Measurements from ENCODE around the gene LDHA. TPM values are rescaled to one million over a fixed set of nuclear protein-coding genes. Genes with fewer than 3 reads are reported as not detected.

LDHA gene
- total and polyA plus RNA-seq, 9 of the 15 experiments (the other 6 are each of a cell fraction or from before 2014, with no cell fraction given) = 535 to 3,001 (median 926) TPM

DNA sequence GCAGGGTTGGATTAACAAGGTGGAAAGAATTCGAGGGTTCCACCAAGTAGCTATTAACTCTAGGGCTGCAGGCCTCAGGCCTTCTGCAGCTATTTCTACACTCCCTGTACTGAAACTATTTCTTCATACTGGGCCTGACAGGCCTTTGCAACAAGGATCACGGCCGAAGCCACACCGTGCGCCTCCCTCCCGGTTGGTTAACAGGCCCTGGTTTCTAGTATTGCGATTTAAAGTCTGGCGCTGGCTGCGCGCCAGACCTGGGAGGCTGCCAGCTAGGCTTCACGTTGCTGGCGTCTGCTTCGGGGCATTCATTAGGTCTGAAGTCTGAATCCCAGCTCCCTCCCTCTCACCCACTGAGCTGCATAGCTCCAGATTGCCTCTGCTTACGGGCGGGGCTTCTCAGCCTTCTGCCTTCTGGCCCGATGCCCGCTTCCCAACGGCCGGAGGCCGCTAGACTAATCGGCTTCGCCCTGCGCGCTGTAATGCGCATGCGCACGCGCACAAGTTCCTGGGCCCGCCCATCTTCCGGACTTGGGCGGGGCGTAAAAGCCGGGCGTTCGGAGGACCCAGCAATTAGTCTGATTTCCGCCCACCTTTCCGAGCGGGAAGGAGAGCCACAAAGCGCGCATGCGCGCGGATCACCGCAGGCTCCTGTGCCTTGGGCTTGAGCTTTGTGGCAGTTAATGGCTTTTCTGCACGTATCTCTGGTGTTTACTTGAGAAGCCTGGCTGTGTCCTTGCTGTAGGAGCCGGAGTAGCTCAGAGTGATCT lies 1.6 kb downstream of the LDHA start (continued):
- TF ChIP-seq ILF3 (IDR thresholded peaks at IDR 0.05; ENCODE audit: borderline replicate concordance) = no peak
- no peak for TF ChIP-seq HCFC1 (IDR thresholded peaks at IDR 0.05; ENCODE audit: low read depth, low read length)
- no peak for TF ChIP-seq ZNF780A (CRISPR knock-in tag; IDR thresholded peaks at IDR 0.05)
- TF ChIP-seq PPARD (CRISPR knock-in tag; IDR thresholded peaks at IDR 0.05) = no peak
- no peak for TF ChIP-seq ZNF699 (CRISPR knock-in tag; IDR thresholded peaks at IDR 0.05; ENCODE audit: insufficient replicate concordance)
- no peak for TF ChIP-seq MTF1 (CRISPR knock-in tag; IDR thresholded peaks at IDR 0.05; ENCODE audit: borderline replicate concordance)
- no peak for TF ChIP-seq GTF2A2 (tag; IDR thresholded peaks at IDR 0.05)
- TF ChIP-seq ETV1 (tag; conservative IDR thresholded peaks at IDR 0.05; ENCODE audit: low read depth) = peak; percentile 55
- TF ChIP-seq ARHGAP35 (IDR thresholded peaks at IDR 0.05; ENCODE audit: partially characterized antibody) = no peak
- TF ChIP-seq CXXC5 (CRISPR knock-in tag; IDR thresholded peaks at IDR 0.05) = peak; percentile 78
- TF ChIP-seq IRF2 (CRISPR knock-in tag; IDR thresholded peaks at IDR 0.05) = no peak
- no peak for TF ChIP-seq ZC3H11A (IDR thresholded peaks at IDR 0.05; ENCODE audit: low read depth, low read length)
- TF ChIP-seq ZNF175 (CRISPR knock-in tag; IDR thresholded peaks at IDR 0.05; ENCODE audit: low read depth) = no peak
- TF ChIP-seq, protein P1, sequence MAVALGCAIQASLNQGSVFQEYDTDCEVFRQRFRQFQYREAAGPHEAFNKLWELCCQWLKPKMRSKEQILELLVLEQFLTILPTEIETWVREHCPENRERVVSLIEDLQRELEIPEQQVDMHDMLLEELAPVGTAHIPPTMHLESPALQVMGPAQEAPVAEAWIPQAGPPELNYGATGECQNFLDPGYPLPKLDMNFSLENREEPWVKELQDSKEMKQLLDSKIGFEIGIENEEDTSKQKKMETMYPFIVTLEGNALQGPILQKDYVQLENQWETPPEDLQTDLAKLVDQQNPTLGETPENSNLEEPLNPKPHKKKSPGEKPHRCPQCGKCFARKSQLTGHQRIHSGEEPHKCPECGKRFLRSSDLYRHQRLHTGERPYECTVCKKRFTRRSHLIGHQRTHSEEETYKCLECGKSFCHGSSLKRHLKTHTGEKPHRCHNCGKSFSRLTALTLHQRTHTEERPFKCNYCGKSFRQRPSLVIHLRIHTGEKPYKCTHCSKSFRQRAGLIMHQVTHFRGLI (CRISPR knock-in tag; IDR thresholded peaks at IDR 0.05) = no peak
- no peak for TF ChIP-seq ARID1B (IDR thresholded peaks at IDR 0.05)
- TF ChIP-seq, protein P2, sequence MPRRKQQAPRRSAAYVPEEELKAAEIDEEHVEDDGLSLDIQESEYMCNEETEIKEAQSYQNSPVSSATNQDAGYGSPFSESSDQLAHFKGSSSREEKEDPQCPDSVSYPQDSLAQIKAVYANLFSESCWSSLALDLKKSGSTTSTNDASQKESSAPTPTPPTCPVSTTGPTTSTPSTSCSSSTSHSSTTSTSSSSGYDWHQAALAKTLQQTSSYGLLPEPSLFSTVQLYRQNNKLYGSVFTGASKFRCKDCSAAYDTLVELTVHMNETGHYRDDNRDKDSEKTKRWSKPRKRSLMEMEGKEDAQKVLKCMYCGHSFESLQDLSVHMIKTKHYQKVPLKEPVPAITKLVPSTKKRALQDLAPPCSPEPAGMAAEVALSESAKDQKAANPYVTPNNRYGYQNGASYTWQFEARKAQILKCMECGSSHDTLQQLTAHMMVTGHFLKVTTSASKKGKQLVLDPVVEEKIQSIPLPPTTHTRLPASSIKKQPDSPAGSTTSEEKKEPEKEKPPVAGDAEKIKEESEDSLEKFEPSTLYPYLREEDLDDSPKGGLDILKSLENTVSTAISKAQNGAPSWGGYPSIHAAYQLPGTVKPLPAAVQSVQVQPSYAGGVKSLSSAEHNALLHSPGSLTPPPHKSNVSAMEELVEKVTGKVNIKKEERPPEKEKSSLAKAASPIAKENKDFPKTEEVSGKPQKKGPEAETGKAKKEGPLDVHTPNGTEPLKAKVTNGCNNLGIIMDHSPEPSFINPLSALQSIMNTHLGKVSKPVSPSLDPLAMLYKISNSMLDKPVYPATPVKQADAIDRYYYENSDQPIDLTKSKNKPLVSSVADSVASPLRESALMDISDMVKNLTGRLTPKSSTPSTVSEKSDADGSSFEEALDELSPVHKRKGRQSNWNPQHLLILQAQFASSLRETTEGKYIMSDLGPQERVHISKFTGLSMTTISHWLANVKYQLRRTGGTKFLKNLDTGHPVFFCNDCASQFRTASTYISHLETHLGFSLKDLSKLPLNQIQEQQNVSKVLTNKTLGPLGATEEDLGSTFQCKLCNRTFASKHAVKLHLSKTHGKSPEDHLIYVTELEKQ (CRISPR knock-in tag; IDR thresholded peaks at IDR 0.05) = no peak
- no peak for TF ChIP-seq NR2F6 (CRISPR knock-in tag; IDR thresholded peaks at IDR 0.05)
- TF ChIP-seq KAT2B (IDR thresholded peaks at IDR 0.05; ENCODE audit: low read depth, low read length) = no peak
- TF ChIP-seq SETDB1 (IDR thresholded peaks at IDR 0.05; ENCODE audit: low read length) = no peak
- TF ChIP-seq, protein P3, sequence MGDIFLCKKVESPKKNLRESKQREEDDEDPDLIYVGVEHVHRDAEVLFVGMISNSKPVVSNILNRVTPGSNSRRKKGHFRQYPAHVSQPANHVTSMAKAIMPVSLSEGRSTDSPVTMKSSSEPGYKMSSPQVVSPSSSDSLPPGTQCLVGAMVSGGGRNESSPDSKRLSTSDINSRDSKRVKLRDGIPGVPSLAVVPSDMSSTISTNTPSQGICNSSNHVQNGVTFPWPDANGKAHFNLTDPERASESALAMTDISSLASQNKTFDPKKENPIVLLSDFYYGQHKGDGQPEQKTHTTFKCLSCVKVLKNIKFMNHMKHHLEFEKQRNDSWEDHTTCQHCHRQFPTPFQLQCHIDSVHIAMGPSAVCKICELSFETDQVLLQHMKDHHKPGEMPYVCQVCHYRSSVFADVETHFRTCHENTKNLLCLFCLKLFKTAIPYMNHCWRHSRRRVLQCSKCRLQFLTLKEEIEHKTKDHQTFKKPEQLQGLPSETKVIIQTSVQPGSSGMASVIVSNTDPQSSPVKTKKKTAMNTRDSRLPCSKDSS (IDR thresholded peaks at IDR 0.05; ENCODE audit: low read depth, partially characterized antibody) = no peak
- peak; percentile 51; the same call in 1 of the 2 replicates for TF ChIP-seq GABPA (tag; conservative IDR thresholded peaks at IDR 0.05; ENCODE audit: low read depth)
